ENCODE results near the gene PEX7. TPM values are rescaled to one million over a fixed set of nuclear protein-coding genes. Genes with fewer than 3 reads are reported as not detected.

The PEX7 gene
- total RNA-seq, 1 experiment from 2014 or later, result 8.1 TPM

DNA sequence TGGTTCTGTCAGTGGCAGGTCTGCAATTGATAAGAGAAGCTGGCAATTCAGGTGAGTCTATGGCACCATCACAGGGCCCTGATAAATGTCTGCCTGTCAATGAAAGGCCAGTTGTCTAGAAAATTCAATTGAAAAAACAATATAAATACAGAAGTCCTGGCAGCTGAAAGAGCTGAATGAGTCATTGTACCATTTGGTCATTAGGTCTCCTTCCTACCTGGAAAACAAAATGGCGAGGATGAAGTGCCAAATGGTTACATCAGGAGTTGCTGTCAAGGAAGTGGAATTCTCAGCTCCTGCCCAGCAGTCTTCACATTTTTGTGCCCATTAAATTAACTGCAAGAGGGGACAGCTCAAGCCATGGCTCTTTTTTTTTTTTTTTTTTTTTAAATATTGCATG lies 37.7 kb downstream of the PEX7 start:
- BruUV-seq (replicated peaks), result no TSS peak
- ChIA-PET POLR2A (no interaction called here), RAD21 (ENCODE audit: low non-redundant PET in 1 of 2, low total read pairs in 2 of 2, uncharacterized antibody in 2 of 2, unreplicated experiment in 2 of 2) (no interaction called here), CTCF (no interaction called here)
- intact Hi-C loops (cut with micrococcal nuclease), result no loop called here
- Histone ChIP-seq H3K27ac (ENCODE audit: low read depth, low read length) (no peak overlapping the region), H3K4me3 (replicated peaks in 1 of 2; ENCODE audit: low read depth in 1 of 2, low read length in 2 of 2) (no peak overlapping the region), H3K4me2 (ENCODE audit: low read length) (no peak overlapping the region), H3K9ac (ENCODE audit: low read length) (no peak overlapping the region), H3K9me2 (ENCODE audit: insufficient read depth) (no peaks in the 10 kb centered on the region), H3K79me2 (ENCODE audit: insufficient read depth, low read length) (0 out of 2 replicates have a peak, but pooled peaks cover 4% of the 10 kb centered on the region), H3K4me1 (ENCODE audit: control insufficient read depth in 1 of 2, insufficient read depth in 2 of 2, low read length in 2 of 2) (no peaks in the 10 kb centered on the region), H2AFZ (ENCODE audit: low read depth, low read length, poor library complexity, severe bottlenecking) (no peak overlapping the region), H4K20me1 (ENCODE audit: insufficient read depth) (no peaks in the 10 kb centered on the region), H3K36me3 (ENCODE audit: control insufficient read depth in 1 of 2, insufficient read depth in 2 of 2, low read length in 2 of 2) (no peaks in the 10 kb centered on the region), H3K9me3 (ENCODE audit: control insufficient read depth in 1 of 2, insufficient read depth in 1 of 2, low read depth in 1 of 2, low read length in 2 of 2) (no peaks in the 10 kb centered on the region), H3K27me3 (ENCODE audit: insufficient read depth, low read length) (no peaks in the 10 kb centered on the region)
- TF ChIP-seq ZNF274 (IDR thresholded peaks at IDR 0.05; ENCODE audit: low read depth, low read length), result no peak
- no peak for TF ChIP-seq MAX (IDR thresholded peaks at IDR 0.05)
- TF ChIP-seq POLR2AphosphoS5 (IDR thresholded peaks at IDR 0.05; ENCODE audit: low read depth, low read length), result no peak
- TF ChIP-seq ZFX (IDR thresholded peaks at IDR 0.05), result no peak
- TF ChIP-seq SIN3A (IDR thresholded peaks at IDR 0.05; ENCODE audit: low read depth), result no peak
- no peak for TF ChIP-seq SRF (IDR thresholded peaks at IDR 0.05; ENCODE audit: low read depth)
- TF ChIP-seq, protein P1, sequence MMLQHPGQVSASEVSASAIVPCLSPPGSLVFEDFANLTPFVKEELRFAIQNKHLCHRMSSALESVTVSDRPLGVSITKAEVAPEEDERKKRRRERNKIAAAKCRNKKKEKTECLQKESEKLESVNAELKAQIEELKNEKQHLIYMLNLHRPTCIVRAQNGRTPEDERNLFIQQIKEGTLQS (IDR thresholded peaks at IDR 0.05), result no peak
- no peak for TF ChIP-seq ELF1 (IDR thresholded peaks at IDR 0.05; ENCODE audit: borderline replicate concordance, low read depth)
- no peak for TF ChIP-seq SP1 (IDR thresholded peaks at IDR 0.05; ENCODE audit: low read depth)
- no peak for TF ChIP-seq YY1 (IDR thresholded peaks at IDR 0.05; ENCODE audit: extremely low read depth, insufficient replicate concordance, low read depth, low read length)
- TF ChIP-seq EZH2 (IDR thresholded peaks at IDR 0.05), result no peak
- no peak for TF ChIP-seq EZH2phosphoT487 (IDR thresholded peaks at IDR 0.05; ENCODE audit: borderline replicate concordance)
- TF ChIP-seq RAD21 (IDR thresholded peaks at IDR 0.05; ENCODE audit: low read depth), result no peak
- TF ChIP-seq CEBPB (IDR thresholded peaks at IDR 0.05; ENCODE audit: low read depth), result no peak
- no peak for TF ChIP-seq CTCF (IDR thresholded peaks at IDR 0.05 in 2 of 3, conservative IDR thresholded peaks at IDR 0.05 in 1 of 3; ENCODE audit: borderline replicate concordance in 1 of 3, insufficient read depth in 1 of 3, low read depth in 2 of 3, low read length in 2 of 3)
- TF ChIP-seq JUND (IDR thresholded peaks at IDR 0.05), result no peak
- DNase-seq (ENCODE audit: low read depth, low spot score) (no peak), ATAC-seq (no peak)

Data from HCT116 (cell line).